DOHH2 (cell line): ENCODE data around the gene SV2A.
"Not testable (repeated sequence)": the region's sequence is repeated elsewhere in the genome, so short reads cannot be mapped to it uniquely, and the experiment has no call there.

Source experiments
- H3F3A ChIP-seq: fragments of 200-600 bp; sonication (generic), shearing (Covaris generic); 2 replicates; pipeline ENCODE4 v1.6.0; 2016; ENCODE audit warnings: antibody characterized with exemption, mild to moderate bottlenecking; ENCODE audit not compliant: control insufficient read depth, insufficient read depth
- H3K27ac ChIP-seq: fragments of 200-600 bp; sonication (generic); 2 replicates; pipeline ENCODE4 v1.5.1; 2014; ENCODE audit warnings: low read depth, mild to moderate bottlenecking, low read length, moderate library complexity
- H3K27me3 ChIP-seq: fragments of 200-600 bp; sonication (generic); 2 replicates; pipeline ENCODE4 v1.6.1; 2014; ENCODE audit warnings: mild to moderate bottlenecking, low read length, mixed read lengths; ENCODE audit not compliant: control insufficient read depth
- H3K36me3 ChIP-seq: fragments of 200-600 bp; sonication (generic); 2 replicates; pipeline ENCODE4 v1.6.1; 2014; ENCODE audit warnings: mild to moderate bottlenecking, low read length, moderate library complexity, mixed read lengths; ENCODE audit not compliant: control insufficient read depth
- H3K4me1 ChIP-seq: fragments of 200-600 bp; sonication (generic); 2 replicates; pipeline ENCODE4 v1.6.1; 2014; ENCODE audit warnings: mild to moderate bottlenecking, low read length, mixed read lengths; ENCODE audit not compliant: control insufficient read depth
- H3K4me2 ChIP-seq: fragments of 200-600 bp; sonication (generic); 2 replicates; pipeline ENCODE4 v1.6.0; 2014; ENCODE audit warnings: mild to moderate bottlenecking, low read length, moderate library complexity
- H3K4me3 ChIP-seq: fragments of 200-600 bp; sonication (generic); 2 replicates; pipeline ENCODE4 v1.5.1; 2014; ENCODE audit warnings: mild to moderate bottlenecking, low read length, mixed read lengths
- H3K79me2 ChIP-seq: fragments of 200-600 bp; sonication (generic); 2 replicates; pipeline ENCODE4 v1.6.1; 2014; ENCODE audit warnings: mild to moderate bottlenecking, low read length, mixed read lengths; ENCODE audit not compliant: control insufficient read depth
- H3K9me2 ChIP-seq: fragments of 200-600 bp; sonication (generic); replicated peaks from 2 replicates; pipeline ENCODE4 v1.6.1; 2014; ENCODE audit warnings: mild to moderate bottlenecking, low read length, mixed read lengths; ENCODE audit not compliant: control insufficient read depth
- H3K9me3 ChIP-seq: fragments of 200-600 bp; sonication (generic); 2 replicates; pipeline ENCODE4 v1.6.1; 2014; ENCODE audit warnings: antibody characterized with exemption, low read length, mixed read lengths; ENCODE audit not compliant: control insufficient read depth, insufficient read depth
- H4K20me1 ChIP-seq: fragments of 200-600 bp; sonication (generic); 2 replicates; pipeline ENCODE4 v1.6.0; 2014; ENCODE audit warnings: low read depth, mild to moderate bottlenecking, antibody characterized with exemption, low read length, moderate library complexity; ENCODE audit not compliant: control insufficient read depth, insufficient read depth
- CTCF ChIP-seq: fragments of 200-600 bp; sonication (generic); IDR thresholded peaks from one replicate; pipeline ENCODE4 v1.5.1; 2014; ENCODE audit warnings: antibody characterized with exemption, mild to moderate bottlenecking, low read depth, low read length; ENCODE audit not compliant: poor library complexity, severe bottlenecking
- EZH2phosphoT487 ChIP-seq: fragments of 200-600 bp; sonication (generic); IDR thresholded peaks from 2 replicates; pipeline ENCODE4 v1.6.1; 2017; ENCODE audit warnings: borderline replicate concordance, mild to moderate bottlenecking, antibody characterized with exemption, low read length, moderate library complexity, mixed read lengths

The SV2A gene

DNA sequence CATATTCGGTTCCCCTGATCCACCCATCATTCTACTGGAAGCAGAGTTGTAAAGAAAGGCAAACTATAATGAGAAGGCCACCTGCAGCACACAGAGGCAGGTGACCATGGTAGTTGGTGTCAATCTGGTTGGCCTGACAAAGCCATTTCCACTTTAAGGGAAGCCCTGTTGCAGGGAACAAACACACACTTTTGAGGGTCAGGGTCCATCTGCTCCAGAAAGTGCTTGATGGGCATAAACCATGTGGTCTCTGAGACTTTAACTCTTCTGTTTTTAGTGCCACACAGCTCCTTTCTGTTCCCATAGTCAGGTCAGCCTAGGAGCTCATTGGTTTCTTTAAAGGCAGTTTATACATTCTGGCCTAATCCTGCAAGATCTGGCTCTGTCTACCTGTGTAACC, 35.8 kb downstream of the SV2A start:
- no peaks in the 10 kb centered on the region for H3K9me3 ChIP-seq
- no peak overlapping the region for H3K4me2 ChIP-seq
- peaks cover 26% of the 10 kb centered on the region for H3K4me1 ChIP-seq
- H3K9me2 ChIP-seq: no peaks in the 10 kb centered on the region
- peaks cover 4% of the 10 kb centered on the region for H3K36me3 ChIP-seq
- H3K27ac ChIP-seq: no peak overlapping the region
- no peak for TF ChIP-seq CTCF
- no peak for TF ChIP-seq EZH2phosphoT487
- no peaks in the 10 kb centered on the region for H3K27me3 ChIP-seq
- peaks cover 24% of the 10 kb centered on the region for H3F3A ChIP-seq
- H3K4me3 ChIP-seq: no peak overlapping the region
- no peaks in the 10 kb centered on the region for H4K20me1 ChIP-seq
- no peaks in the 10 kb centered on the region for H3K79me2 ChIP-seq

DNA sequence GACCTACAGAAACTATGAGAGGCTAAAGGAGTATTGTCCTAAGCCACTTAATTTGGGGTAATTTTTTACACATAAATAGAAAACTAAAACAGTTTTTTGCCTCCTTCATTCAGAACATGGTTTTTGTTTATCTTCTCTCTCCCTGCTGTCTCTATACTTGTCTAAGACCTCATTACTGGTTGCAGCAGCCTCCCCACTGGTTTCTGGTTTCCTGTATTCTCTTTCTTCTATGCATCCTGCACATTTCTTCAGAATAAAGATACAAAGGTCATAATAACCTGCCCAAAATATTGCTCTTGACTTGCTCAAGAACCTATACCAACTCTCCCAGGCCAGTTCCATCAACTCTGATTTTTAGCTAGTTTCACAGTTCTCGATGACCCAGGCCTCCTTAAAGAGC, 38.1 kb downstream of the SV2A start:
- no peaks in the 10 kb centered on the region for H4K20me1 ChIP-seq

DNA sequence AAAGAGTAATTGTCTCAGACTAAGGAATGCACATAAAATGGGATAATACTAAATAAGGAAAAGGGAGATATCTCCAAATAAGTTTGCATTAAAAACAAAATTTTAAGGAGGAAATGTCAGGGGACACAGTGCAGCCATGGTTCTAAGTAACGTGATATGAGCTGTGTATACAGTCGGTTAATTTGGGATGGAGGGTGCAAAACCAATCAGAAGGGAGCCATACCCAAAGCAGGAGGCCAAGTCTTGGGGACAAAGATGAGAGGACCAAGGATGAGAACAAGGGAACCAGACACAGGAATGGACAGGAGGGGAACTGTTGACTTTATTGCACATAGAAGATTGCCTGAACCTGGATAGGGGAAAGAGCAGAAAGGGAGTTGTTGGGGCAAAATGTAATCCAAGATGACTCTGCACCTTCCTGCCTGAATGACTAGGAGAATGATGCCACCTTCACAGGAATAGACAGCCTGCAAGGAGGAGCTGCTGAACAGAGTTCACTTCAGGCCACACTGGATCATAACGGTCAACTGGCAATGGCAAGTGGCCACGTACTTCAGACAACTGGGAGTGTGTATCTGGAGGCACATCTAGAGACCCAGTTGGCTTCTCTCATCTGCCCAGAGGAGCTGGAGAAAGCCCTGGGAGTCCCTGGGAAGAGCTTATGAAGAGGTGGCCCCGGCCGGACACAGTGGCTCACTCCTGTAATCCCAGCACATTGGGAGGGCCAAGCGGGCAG, 40.3 kb downstream of the SV2A start:
- H3K9me2 ChIP-seq: no peaks in the 10 kb centered on the region
- H3F3A ChIP-seq: no peaks in the 10 kb centered on the region
- H3K4me2 ChIP-seq: no peak overlapping the region
- TF ChIP-seq CTCF (no peak), EZH2phosphoT487 (no peak)
- H3K4me3 ChIP-seq: no peak overlapping the region
- H3K27me3 ChIP-seq: no peaks in the 10 kb centered on the region
- H3K79me2 ChIP-seq: no peaks in the 10 kb centered on the region
- no peaks in the 10 kb centered on the region for H4K20me1 ChIP-seq
- H3K4me1 ChIP-seq: no peaks in the 10 kb centered on the region
- H3K27ac ChIP-seq: no peak overlapping the region
- H3K36me3 ChIP-seq: no peaks in the 10 kb centered on the region
- no peaks in the 10 kb centered on the region for H3K9me3 ChIP-seq

More for the DNA sequence above, 38.1 kb downstream of the SV2A start:
- no peaks in the 10 kb centered on the region for H3K36me3 ChIP-seq
- peaks cover 12% of the 10 kb centered on the region for H3K4me1 ChIP-seq
- no peak overlapping the region for H3K4me3 ChIP-seq
- no peak for TF ChIP-seq CTCF
- TF ChIP-seq EZH2phosphoT487: no peak
- no peak overlapping the region for H3K27ac ChIP-seq
- H3K79me2 ChIP-seq: no peaks in the 10 kb centered on the region
- H3K27me3 ChIP-seq: no peaks in the 10 kb centered on the region
- H3F3A ChIP-seq: peaks cover 8% of the 10 kb centered on the region
- no peak overlapping the region for H3K4me2 ChIP-seq
- H3K9me2 ChIP-seq: no peaks in the 10 kb centered on the region
- H3K9me3 ChIP-seq: no peaks in the 10 kb centered on the region

GRCh38 chr1:149873060-149873459, 44.6 kb downstream of the SV2A start:
- H3K9me3 ChIP-seq, H3F3A ChIP-seq, H3K4me2 ChIP-seq, H4K20me1 ChIP-seq, H3K9me2 ChIP-seq, H3K4me1 ChIP-seq, H3K36me3 ChIP-seq, H3K4me3 ChIP-seq, H3K27ac ChIP-seq, H3K27me3 ChIP-seq, H3K79me2 ChIP-seq: not testable (repeated sequence)

- not testable (repeated sequence) for H4K20me1 ChIP-seq, H3K79me2 ChIP-seq, H3K27ac ChIP-seq, H3K27me3 ChIP-seq, H3K36me3 ChIP-seq, H3K4me3 ChIP-seq, H3K4me1 ChIP-seq, H3K9me2 ChIP-seq, H3F3A ChIP-seq, H3K9me3 ChIP-seq, H3K4me2 ChIP-seq
These were observed 50.8 kb downstream of the SV2A start for GRCh38 chr1:149866887-149867286.

DNA sequence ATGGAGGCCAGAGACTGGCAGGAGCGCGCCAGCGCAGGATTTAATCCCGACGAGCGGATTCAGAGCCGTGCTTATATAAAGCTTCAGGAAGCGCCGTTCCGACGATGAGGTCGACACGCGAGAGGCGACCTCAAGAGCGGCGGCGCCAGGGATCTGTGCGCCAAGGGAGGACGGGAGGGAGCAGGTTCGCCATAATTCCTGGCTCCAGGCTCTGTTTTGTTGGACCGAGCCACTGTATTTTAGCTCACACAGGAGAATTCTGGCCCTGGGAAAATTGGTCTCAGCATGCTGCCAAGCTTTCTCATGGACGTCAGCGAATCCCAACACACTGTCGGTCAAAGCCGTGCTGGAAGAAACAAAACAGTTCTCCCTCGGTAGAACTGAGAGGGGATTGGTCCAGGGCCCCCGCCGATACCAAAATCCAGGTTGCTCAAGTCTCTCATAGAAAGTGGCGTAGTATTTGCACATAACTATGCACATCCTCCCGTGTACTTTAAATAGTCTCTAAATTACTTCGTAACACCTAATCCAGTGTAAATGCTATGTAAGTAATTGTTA, 56.1 kb downstream of the SV2A start:
- not testable (repeated sequence) for H3K4me3 ChIP-seq, H3K9me2 ChIP-seq, H3K36me3 ChIP-seq, H3F3A ChIP-seq, H3K4me1 ChIP-seq, H4K20me1 ChIP-seq, H3K4me2 ChIP-seq, H3K27me3 ChIP-seq, H3K27ac ChIP-seq, H3K9me3 ChIP-seq, H3K79me2 ChIP-seq
